ENCODE data around the gene NRSN2. TPM values are rescaled to one million over a fixed set of nuclear protein-coding genes. Genes with fewer than 3 reads are reported as not detected.
"Not testable (repeated sequence)": the region's sequence is repeated elsewhere in the genome, so short reads cannot be mapped to it uniquely, and the experiment has no call there.

NRSN2 gene
- polyA plus RNA-seq, 6 donors from 2014 or later = 4.7 to 9.8 (median 8.2) TPM

- ATAC-seq (ENCODE audit: low read depth in 2 of 2) = no peak
- Mint-ChIP-seq H3K9me3 (no peaks in the 10 kb centered on the region), H3K27me3 (no peaks in the 10 kb centered on the region), H3K4me1 (peaks cover 15 to 25% (median 16%) of the 10 kb centered on the region in 3 donors), H3K4me3 (peak overlapping the region in 5 of 8 donors; percentile 87 to 97 (median 95)), H3K27ac (no peak overlapping the region), H3K36me3 (no peaks in the 10 kb centered on the region)
- DNase-seq = no peak
Measured at GRCh38 chr20:348972-349841, 2.3 kb downstream of the NRSN2 start.

GRCh38 chr20:353166-353565 lies 6.3 kb downstream of the NRSN2 start:
- Mint-ChIP-seq H3K9me3 (no peaks in the 10 kb centered on the region), H3K27ac (peak overlapping the region in 1 of 6 donors; percentile 12), H3K36me3 (no peaks in the 10 kb centered on the region), H3K27me3 (no peaks in the 10 kb centered on the region), H3K4me1 (peaks cover 8 to 13% (median 9%) of the 10 kb centered on the region in 3 donors), H3K4me3 (no peak overlapping the region)
- ATAC-seq (ENCODE audit: low read depth in 2 of 2) = no peak
- DNase-seq = no peak

DNA sequence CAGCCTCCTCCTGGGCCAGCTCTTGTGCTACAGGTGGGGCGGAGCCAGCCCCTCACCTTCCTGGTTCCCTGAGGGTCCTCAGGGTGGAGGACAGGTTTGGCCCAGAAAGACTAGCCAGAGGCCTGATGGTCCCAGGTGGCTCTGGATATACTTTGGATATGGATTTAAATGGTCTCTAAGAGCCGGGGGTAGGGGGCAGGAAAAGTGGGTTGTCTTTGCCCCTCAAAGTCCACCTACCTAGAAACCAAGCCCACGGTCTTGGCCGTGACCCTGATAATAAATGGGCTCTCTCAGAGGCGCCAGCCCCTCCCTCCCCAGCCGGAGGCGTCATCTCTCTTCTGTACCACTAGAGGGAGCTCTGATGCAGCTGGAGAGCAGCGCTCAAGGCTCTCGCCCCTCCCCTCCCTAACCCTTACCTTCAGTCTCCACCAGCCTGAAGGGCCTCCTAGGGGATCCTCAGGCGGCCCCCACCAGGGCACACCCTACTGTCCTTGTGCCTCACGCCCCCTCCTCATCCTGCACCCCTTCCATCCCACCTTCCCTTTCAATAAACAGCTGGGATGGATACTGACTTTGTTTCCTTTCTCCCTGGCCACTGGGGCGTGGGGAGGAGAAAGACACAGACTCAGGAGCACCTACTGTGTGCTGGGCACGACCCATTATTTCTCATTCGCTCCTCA lies 7.5 kb downstream of the NRSN2 start:
- Mint-ChIP-seq H3K4me1 (peaks cover 3 to 7% (median 5%) of the 10 kb centered on the region in 3 donors), H3K36me3 (no peaks in the 10 kb centered on the region), H3K4me3 (peak overlapping the region in 3 of 8 donors; percentile 25 to 83 (median 45)), H3K27me3 (peaks cover 0 to 5% (median 0%) of the 10 kb centered on the region in 3 donors), H3K9me3 (no peaks in the 10 kb centered on the region), H3K27ac (no peak overlapping the region)
- ATAC-seq (ENCODE audit: low read depth in 2 of 2) (peak; percentile 99), DNase-seq (peak; percentile 81)

- not testable (repeated sequence) for H3K27ac Mint-ChIP-seq; H3K4me1 Mint-ChIP-seq; H3K9me3 Mint-ChIP-seq; H3K4me3 Mint-ChIP-seq; H3K27me3 Mint-ChIP-seq; H3K36me3 Mint-ChIP-seq; DNase-seq; ATAC-seq (ENCODE audit: low read depth in 2 of 2)
Measured at GRCh38 chr20:356154-356553, 9.2 kb downstream of the NRSN2 start.

- Mint-ChIP-seq H3K27ac (peak overlapping the region in 1 of 6 donors; percentile 91), H3K9me3 (no peaks in the 10 kb centered on the region), H3K4me3 (peak overlapping the region in 1 of 8 donors; percentile 56), H3K27me3 (peaks cover 0 to 5% (median 0%) of the 10 kb centered on the region in 3 donors), H3K4me1 (peaks cover 13 to 15% (median 14%) of the 10 kb centered on the region in 3 donors), H3K36me3 (no peaks in the 10 kb centered on the region)
- no peak for DNase-seq
- no peak for ATAC-seq (ENCODE audit: low read depth in 2 of 2)
Measured at GRCh38 chr20:356745-357144, 9.8 kb downstream of the NRSN2 start.

DNA sequence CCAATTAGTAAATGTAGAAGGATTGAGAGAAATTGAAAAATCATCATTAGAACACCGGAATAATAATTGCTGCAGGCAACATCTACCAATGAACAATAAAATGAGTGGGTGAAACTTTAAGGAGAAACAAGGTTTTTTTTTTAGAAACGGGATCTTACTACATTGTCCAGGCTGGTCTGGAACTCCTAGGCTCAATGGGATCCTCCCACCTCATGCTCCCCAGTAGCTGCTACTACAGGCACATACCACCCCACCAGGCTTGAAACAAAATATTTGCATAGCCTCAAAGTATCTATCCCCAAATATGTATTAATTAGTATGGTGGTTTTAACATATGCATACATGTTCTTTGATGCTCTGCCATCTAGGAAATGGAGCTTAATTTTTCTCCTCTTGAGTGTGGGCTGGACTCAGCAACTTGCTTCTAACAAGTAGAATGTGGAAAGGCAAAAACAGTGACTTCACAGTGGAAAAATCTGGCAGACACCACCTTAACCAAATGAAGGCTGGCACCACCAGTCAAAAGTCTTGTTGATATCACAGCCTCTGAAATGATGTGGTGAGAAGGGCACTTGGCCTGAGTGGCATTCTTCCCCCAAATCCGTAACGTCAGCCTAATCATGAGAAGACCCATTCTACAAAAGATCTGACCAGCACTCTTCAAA lies 12.1 kb downstream of the NRSN2 start:
- H3K27me3 Mint-ChIP-seq = peaks cover 0 to 6% (median 5%) of the 10 kb centered on the region in 3 donors
- ATAC-seq (ENCODE audit: low read depth in 2 of 2) (no peak), DNase-seq (no peak)
- H3K9me3 Mint-ChIP-seq = no peaks in the 10 kb centered on the region
- peaks cover 20 to 23% (median 23%) of the 10 kb centered on the region in 3 donors for H3K4me1 Mint-ChIP-seq
- no peaks in the 10 kb centered on the region for H3K36me3 Mint-ChIP-seq
- H3K4me3 Mint-ChIP-seq = no peak overlapping the region
- H3K27ac Mint-ChIP-seq = peak overlapping the region in 1 of 6 donors; percentile 51

DNA sequence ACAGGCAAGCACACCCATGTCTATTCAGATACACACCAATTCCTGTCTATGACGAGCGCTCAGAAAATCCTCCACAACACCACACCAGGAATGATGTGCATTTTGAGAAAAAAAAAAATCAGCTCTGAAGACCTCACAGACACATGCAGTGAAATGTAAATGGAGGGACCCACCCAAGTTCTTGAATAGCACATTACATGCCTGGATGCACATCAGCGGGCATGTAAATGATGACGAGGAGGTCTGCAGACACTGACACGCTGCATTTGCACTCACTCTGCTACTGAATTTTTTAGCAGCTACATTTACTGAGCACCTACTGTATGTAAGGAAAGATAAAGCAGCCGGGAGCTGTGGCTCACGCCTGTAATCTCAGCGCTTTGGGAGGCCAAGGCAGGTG lies 14.7 kb downstream of the NRSN2 start:
- Mint-ChIP-seq H3K36me3 (no peaks in the 10 kb centered on the region), H3K9me3 (no peaks in the 10 kb centered on the region), H3K4me1 (peaks cover 15 to 20% (median 16%) of the 10 kb centered on the region in 3 donors), H3K27me3 (peaks cover 5 to 12% (median 7%) of the 10 kb centered on the region in 3 donors), H3K27ac (peak overlapping the region in 2 of 6 donors; percentile 33 to 80), H3K4me3 (peak overlapping the region in 4 of 8 donors; percentile 30 to 70 (median 52))
- DNase-seq = no peak
- ATAC-seq (ENCODE audit: low read depth in 2 of 2) = peak; percentile 77 to 80

DNA sequence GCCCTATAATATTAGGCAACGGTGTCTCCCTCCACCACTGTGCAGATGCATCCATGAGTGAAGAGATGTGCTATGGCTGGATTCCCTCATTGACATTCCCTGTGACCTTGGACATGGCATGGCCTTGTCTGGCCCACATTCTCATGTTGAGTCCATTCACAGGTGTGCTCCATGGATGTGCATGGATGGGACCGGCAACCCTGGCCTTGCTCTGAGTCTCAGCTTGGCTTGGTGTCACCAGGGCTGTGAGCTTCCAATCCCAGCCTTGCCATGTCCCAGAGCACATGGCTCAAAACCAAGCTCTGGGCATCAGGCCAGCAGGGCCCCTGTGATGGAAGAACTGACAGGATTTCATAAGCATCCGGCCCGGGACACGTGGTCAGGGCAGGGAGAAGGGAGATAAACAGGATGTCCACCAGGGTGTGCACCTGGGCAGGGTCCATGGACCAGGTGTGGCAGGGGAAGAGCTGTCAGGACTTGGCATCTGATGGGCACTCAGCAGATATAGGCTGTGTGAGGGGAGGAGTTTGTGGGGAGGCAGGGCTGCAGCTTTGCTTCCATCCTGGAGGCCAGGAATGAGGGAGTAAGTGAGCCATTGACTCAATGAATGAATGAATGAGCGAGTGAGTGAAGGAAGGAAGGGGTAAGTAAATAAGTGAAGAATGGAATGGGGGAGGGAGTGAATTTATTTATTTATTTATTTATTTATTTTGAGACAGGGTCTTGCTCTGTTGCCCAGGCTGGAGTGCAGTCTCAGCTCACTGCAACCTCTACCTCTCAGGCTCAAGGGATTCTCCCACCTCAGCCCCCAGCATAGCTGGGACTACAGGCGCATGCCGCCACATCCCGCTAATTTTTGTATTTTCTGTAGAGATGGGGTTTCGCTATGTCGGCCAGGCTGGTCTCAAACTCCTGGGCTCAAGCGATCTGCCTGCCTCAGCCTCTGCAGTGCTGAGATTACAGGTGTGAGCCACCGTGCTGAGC lies 15.7 kb downstream of the NRSN2 start:
- no peak for DNase-seq
- peak overlapping the region in 1 of 6 donors; percentile 16 for H3K27ac Mint-ChIP-seq
- H3K4me3 Mint-ChIP-seq = no peak overlapping the region
- peaks cover 5 to 13% (median 10%) of the 10 kb centered on the region in 3 donors for H3K27me3 Mint-ChIP-seq
- ATAC-seq (ENCODE audit: low read depth in 2 of 2) = no peak
- peaks cover 15 to 20% (median 16%) of the 10 kb centered on the region in 3 donors for H3K4me1 Mint-ChIP-seq
- no peaks in the 10 kb centered on the region for H3K36me3 Mint-ChIP-seq
- H3K9me3 Mint-ChIP-seq = no peaks in the 10 kb centered on the region

DNA sequence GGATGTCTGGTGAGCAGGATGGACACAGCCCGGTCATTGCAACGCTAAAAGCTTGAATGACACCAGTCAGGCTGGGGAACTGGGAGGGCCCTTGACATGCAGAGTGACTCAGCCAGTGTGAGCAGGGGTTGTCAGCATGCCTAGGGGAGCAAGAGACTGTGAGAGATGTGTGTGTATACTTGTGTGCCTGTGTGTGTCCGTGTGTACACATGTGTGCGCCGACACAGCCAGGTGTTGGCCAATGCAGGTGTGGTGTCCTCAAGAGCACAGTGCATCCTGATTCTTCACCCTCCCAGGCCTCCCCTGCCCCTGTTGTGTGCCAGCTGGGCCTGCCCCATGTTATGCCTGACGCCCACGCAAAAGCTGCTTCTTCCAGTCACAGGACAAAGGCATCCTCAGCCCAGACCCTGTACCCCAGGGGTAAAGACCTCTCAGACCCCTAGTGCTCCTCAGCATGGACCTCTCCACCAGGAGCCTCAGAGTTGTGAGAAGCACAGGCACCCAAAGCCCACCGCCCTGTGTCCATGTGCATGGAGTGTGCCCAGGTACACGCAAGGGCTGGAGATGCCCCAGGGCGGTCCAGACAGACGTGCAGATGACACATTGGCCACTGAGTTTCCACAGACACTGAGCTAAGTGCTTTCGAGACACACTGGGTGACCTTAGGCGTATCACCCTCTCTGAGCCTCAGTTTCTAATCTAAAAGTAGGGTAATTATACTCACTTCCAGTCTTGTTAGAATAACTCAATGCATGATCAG lies 16.6 kb downstream of the NRSN2 start:
- Mint-ChIP-seq H3K4me3 (no peak overlapping the region), H3K9me3 (no peaks in the 10 kb centered on the region), H3K36me3 (no peaks in the 10 kb centered on the region), H3K27me3 (peaks cover 6 to 21% (median 19%) of the 10 kb centered on the region in 3 donors), H3K4me1 (peaks cover 15 to 20% (median 16%) of the 10 kb centered on the region in 3 donors), H3K27ac (no peak overlapping the region)
- DNase-seq (no peak), ATAC-seq (ENCODE audit: low read depth in 2 of 2) (no peak)

- H3K4me3 Mint-ChIP-seq = no peak overlapping the region
- H3K27ac Mint-ChIP-seq = no peak overlapping the region
- no peak for ATAC-seq (ENCODE audit: low read depth in 2 of 2)
- H3K27me3 Mint-ChIP-seq = peaks cover 9 to 32% (median 25%) of the 10 kb centered on the region in 3 donors
- H3K36me3 Mint-ChIP-seq = no peaks in the 10 kb centered on the region
- peaks cover 16 to 20% (median 17%) of the 10 kb centered on the region in 3 donors for H3K4me1 Mint-ChIP-seq
- no peaks in the 10 kb centered on the region for H3K9me3 Mint-ChIP-seq
- DNase-seq = no peak
Measured at GRCh38 chr20:364905-365794, 18.2 kb downstream of the NRSN2 start.

DNA sequence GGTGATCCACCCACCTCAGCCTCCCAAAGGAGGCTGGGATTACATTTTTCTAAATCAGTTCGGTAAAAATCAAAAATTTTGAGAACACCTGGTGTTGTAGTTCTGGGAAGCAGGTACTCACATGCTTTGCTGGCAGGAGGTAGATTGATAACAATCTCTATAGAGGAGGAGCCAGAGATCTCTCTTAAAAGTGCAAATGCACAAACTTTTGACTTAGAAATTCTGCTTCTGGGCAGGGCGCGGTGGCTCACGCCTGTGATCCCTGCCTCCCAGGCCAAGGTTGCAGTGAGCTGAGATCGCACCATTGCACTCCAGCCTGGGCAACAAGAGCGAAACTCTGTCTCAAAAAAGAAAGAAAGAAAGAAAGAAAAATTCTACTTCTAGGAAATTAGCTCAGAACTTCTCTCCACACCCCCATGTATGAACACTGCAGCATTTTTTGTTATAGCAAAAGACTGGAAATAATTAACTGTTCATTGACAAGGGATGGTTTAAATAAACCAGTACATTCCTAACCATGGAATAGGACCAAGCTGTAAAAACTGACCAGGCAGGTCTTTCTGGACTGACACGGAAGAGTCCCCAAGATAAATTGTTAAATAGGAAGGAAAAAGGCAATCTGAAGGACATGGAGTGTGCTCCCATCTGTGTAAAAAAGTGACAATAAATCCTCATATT lies 19.3 kb downstream of the NRSN2 start:
- H3K9me3 Mint-ChIP-seq = no peaks in the 10 kb centered on the region
- ATAC-seq (ENCODE audit: low read depth in 2 of 2) (no peak), DNase-seq (no peak)
- peaks cover 14 to 16% (median 14%) of the 10 kb centered on the region in 3 donors for H3K4me1 Mint-ChIP-seq
- no peaks in the 10 kb centered on the region for H3K36me3 Mint-ChIP-seq
- no peak overlapping the region for H3K27ac Mint-ChIP-seq
- H3K27me3 Mint-ChIP-seq = peaks cover 14 to 32% (median 25%) of the 10 kb centered on the region in 3 donors
- no peak overlapping the region for H3K4me3 Mint-ChIP-seq
